K562 (cell line): Measurements from ENCODE around the gene SLC1A4. TPM values are rescaled to one million over a fixed set of nuclear protein-coding genes. Genes with fewer than 3 reads are reported as not detected.

ENCODE experiments used
- ATAC-seq: fragments of 200-7000 bp; cut with Tn5 transposase; 3 replicates; pipeline ENCODE4 v1.9.1; 2020; ENCODE audit warnings: moderate library complexity
- BruUV-seq: library from RNA; stranded (reverse); fragments of 400-500 nt; replicated peaks from 2 replicates; lab custom pipeline; 2021; lab: Mats Ljungman, UMichigan
- CTCF ChIA-PET: fragments of 300-600 bp; formaldehyde crosslinking; extraction: SDS; loops from one replicate; lab custom pipeline; 2021; ENCODE audit warnings: low intra/inter-chr PET ratio; lab: Yijun Ruan, JAX
- POLR2A ChIA-PET: fragments of 300-600, 350-650 bp; sonication (Branson Sonifier 250); formaldehyde crosslinking; extraction: SDS; loops from one replicate; lab custom pipeline; 2021; ENCODE audit warnings: antibody characterized with exemption, inconsistent platforms; lab: Yijun Ruan, JAX
- DNase-seq, 4 experiments: peaks; one replicate each; pipeline versions ENCODE4 v3.0.0 to v3.0.0-alpha.2; 2011 to 2018; ENCODE audit warnings: low spot score in 3 of 4, mixed read lengths in 3 of 4; ENCODE audit errors: extremely low read depth in 1 of 4
- FAIRE-seq: peaks from 2 replicates; lab custom pipeline; 2011; peaks lifted over from hg19 to GRCh38; lab: Jason Lieb, UNC
- H2AFZ ChIP-seq: 2 replicates; pipeline ENCODE4 v1.6.0; 2011; ENCODE audit warnings: low read depth, low read length, control low read depth, inconsistent platforms
- H3K27ac ChIP-seq: fragments of 200-600 bp; 3 replicates; pipeline ENCODE4 v1.8.0; 2011; ENCODE audit warnings: low read depth, mild to moderate bottlenecking, control low read depth, inconsistent platforms, low read length, moderate library complexity, mixed read lengths; ENCODE audit errors: extremely low read depth
- H3K27me3 ChIP-seq, 2 experiments: fragments of 300-600 bp in 1 of 2; 2 replicates in 1 of 2; 3 replicates in 1 of 2; pipeline versions ENCODE4 v1.6.0 to v1.8.0; 2011; ENCODE audit warnings: inconsistent platforms in 2 of 2, low read length in 2 of 2, mild to moderate bottlenecking in 1 of 2, mixed read lengths in 1 of 2, moderate library complexity in 1 of 2; ENCODE audit not compliant: control insufficient read depth in 2 of 2, insufficient read depth in 2 of 2
- H3K36me3 ChIP-seq: fragments of 300-600 bp; 3 replicates; pipeline ENCODE4 v1.8.0; 2011; ENCODE audit warnings: mild to moderate bottlenecking, low read length, inconsistent platforms; ENCODE audit not compliant: control insufficient read depth, insufficient read depth
- H3K4me1 ChIP-seq, 2 experiments: fragments of 200-600 bp in 1 of 2; replicated peaks in 1 of 2; 2 replicates in 1 of 2; 3 replicates in 1 of 2; pipeline versions ENCODE4 v1.5.1 to v1.8.0; 2011; ENCODE audit warnings: inconsistent platforms in 2 of 2, low read length in 2 of 2, mild to moderate bottlenecking in 1 of 2, mixed read lengths in 1 of 2, moderate library complexity in 1 of 2; ENCODE audit not compliant: control insufficient read depth in 2 of 2, insufficient read depth in 2 of 2
- H3K4me2 ChIP-seq: 2 replicates; pipeline ENCODE4 v1.6.1; 2011; ENCODE audit warnings: low read length, control low read depth, inconsistent platforms, mixed read lengths; ENCODE audit not compliant: insufficient read depth
- H3K4me3 ChIP-seq: fragments of 200-600 bp; sonication (generic), shearing (Covaris generic); 2 replicates; pipeline ENCODE4 v1.5.1; 2016; ENCODE audit warnings: control low read depth, inconsistent platforms
- H3K79me2 ChIP-seq: fragments of 200-600 bp; 3 replicates; pipeline ENCODE4 v1.8.0; 2011; ENCODE audit warnings: low read length, inconsistent platforms; ENCODE audit not compliant: control insufficient read depth, insufficient read depth
- H3K9ac ChIP-seq, 2 experiments: 2 replicates each; pipeline versions ENCODE4 v1.6.0 to v1.6.1; 2011; ENCODE audit warnings: low read depth in 2 of 2, low read length in 2 of 2, control low read depth in 1 of 2, inconsistent platforms in 1 of 2, mild to moderate bottlenecking in 1 of 2, mixed read lengths in 1 of 2; ENCODE audit not compliant: insufficient read depth in 1 of 2
- H3K9me1 ChIP-seq: one replicate; pipeline ENCODE4 v1.6.0; 2011; ENCODE audit warnings: inconsistent platforms, mild to moderate bottlenecking, low read length, moderate library complexity; ENCODE audit not compliant: control insufficient read depth, insufficient read depth
- H3K9me3 ChIP-seq: replicated peaks from 2 replicates; pipeline ENCODE4 v1.5.1; 2011; ENCODE audit warnings: low read depth, low read length, inconsistent platforms; ENCODE audit not compliant: control insufficient read depth, insufficient read depth
- H4K20me1 ChIP-seq: replicated peaks from 2 replicates; pipeline ENCODE4 v1.6.1; 2011; ENCODE audit warnings: low read length, inconsistent platforms, mixed read lengths; ENCODE audit not compliant: control insufficient read depth, insufficient read depth
- ATF2 ChIP-seq: sonication (generic); formaldehyde crosslinking; IDR thresholded peaks from 2 replicates; pipeline ENCODE4 v1.8.1; 2022; ENCODE audit warnings: missing genetic modification reagents
- CHCHD3 ChIP-seq: fragments of 250-450 bp; sonication (Bioruptor Pico); IDR thresholded peaks from 2 replicates; pipeline ENCODE4 v2.1.2; 2022; ENCODE audit warnings: mild to moderate bottlenecking
- ELF4 ChIP-seq: fragments of 450-650 bp; formaldehyde crosslinking; IDR thresholded peaks from 2 replicates; pipeline ENCODE4 v1.4.0; 2022; ENCODE audit warnings: missing genetic modification characterization
- EP300 ChIP-seq: IDR thresholded peaks from 2 replicates; pipeline ENCODE4 v1.6.1; 2012; ENCODE audit warnings: low read length, improper control_type of control experiment
- FOSL1 ChIP-seq: fragments of 200-800 bp; sonication (Bioruptor generic); conservative IDR thresholded peaks from 2 replicates; pipeline ENCODE4 v1.6.1; 2016; ENCODE audit warnings: missing genetic modification characterization, missing compliant biosample characterization
- GTF2A2 ChIP-seq: IDR thresholded peaks from 2 replicates; pipeline ENCODE4 v1.6.1; 2016; ENCODE audit warnings: mild to moderate bottlenecking, missing genetic modification characterization, missing compliant biosample characterization
- GTF2E2 ChIP-seq: fragments of 200-800 bp; sonication (Bioruptor generic); IDR thresholded peaks from 2 replicates; pipeline ENCODE4 v1.6.1; 2016; ENCODE audit warnings: missing genetic modification characterization, missing compliant biosample characterization
- HNRNPK ChIP-seq: fragments of 200-400 bp; formaldehyde crosslinking; IDR thresholded peaks from one replicate; pipeline ENCODE4 v1.6.1; 2018; ENCODE audit warnings: mild to moderate bottlenecking, low read depth, low read length; ENCODE audit not compliant: poor library complexity, severe bottlenecking
- NCOA2 ChIP-seq, 2 experiments: fragments of 450-650 bp; IDR thresholded peaks; 2 replicates each; pipeline ENCODE4 v1.6.1; 2018; ENCODE audit warnings: mild to moderate bottlenecking in 2 of 2, moderate library complexity in 1 of 2; ENCODE audit not compliant: partially characterized antibody in 2 of 2
- POLR2A ChIP-seq: fragments of 450-650 bp; conservative IDR thresholded peaks from 2 replicates; pipeline ENCODE4 v1.6.1; 2016
- STAT5B ChIP-seq: fragments of 250-450 bp; sonication (Bioruptor Pico); IDR thresholded peaks from 2 replicates; pipeline ENCODE4 v1.8.0; 2021; ENCODE audit warnings: mild to moderate bottlenecking, inconsistent platforms
- ZBED1 ChIP-seq: IDR thresholded peaks from 2 replicates; pipeline ENCODE4 v1.6.1; 2014
- ZBTB8A ChIP-seq: fragments of 450-650 bp; IDR thresholded peaks from 2 replicates; pipeline ENCODE4 v1.6.1; 2018; ENCODE audit warnings: mild to moderate bottlenecking, moderate library complexity; ENCODE audit not compliant: partially characterized antibody
- ZNF274 ChIP-seq: IDR thresholded peaks from 2 replicates; pipeline ENCODE4 v1.6.1; 2011; ENCODE audit warnings: low read depth, mild to moderate bottlenecking, low read length, moderate library complexity, borderline replicate concordance
- ZNF57 ChIP-seq: fragments of 450-650 bp; formaldehyde crosslinking; IDR thresholded peaks from 2 replicates; pipeline ENCODE4 v1.4.0; 2020; ENCODE audit warnings: mild to moderate bottlenecking, moderate library complexity
- ZNF707 ChIP-seq: fragments of 250-450 bp; sonication (Bioruptor Pico); conservative IDR thresholded peaks from 2 replicates; pipeline ENCODE4 v1.8.0; 2022; ENCODE audit warnings: inconsistent platforms, mild to moderate bottlenecking, moderate library complexity
- ZNF717 ChIP-seq: fragments of 250-450 bp; sonication (Bioruptor Pico); IDR thresholded peaks from 2 replicates; pipeline ENCODE4 v1.5.0; 2021
- WGBS: fragments of 100-300 bp; shearing (Covaris generic); methylation state at CpG from one replicate; pipeline ENCODE4 v1.1.6; 2016; ENCODE audit warnings: low coverage, mixed read lengths; ENCODE audit not compliant: insufficient coverage; ENCODE audit errors: missing lambda C conversion rate; 5-methylcytosine and 5-hydroxymethylcytosine counted together
- in situ Hi-C: fragments of 300-500 bp; cut with MboI; formaldehyde crosslinking; loops from 4 replicates; pipeline ENCODE4 v1.15.0; 2018; ENCODE audit warnings: inconsistent platforms, mixed read lengths
- intact Hi-C: fragments of 100-400 bp; cut with micrococcal nuclease; formaldehyde crosslinking; loops from 2 replicates; pipeline ENCODE4 v1.14.2; 2022
- polyA plus RNA-seq, 8 experiments: library from polyadenylated mRNA; depleted of rRNA in 4 of 8; stranded (reverse) in 5 of 8; unstranded in 3 of 8; fragments of >200 nt; fragmentation: Nextera tagmentation in 2 of 8; fragmentation: Illumina TruSeq in 1 of 8; extraction: Ambion mirVana in 2 of 8; extraction: Trizol in 1 of 8; gene quantifications; 2 replicates each; pipeline versions ENCODE4 v1.2.1 to v1.2.3, GENCODE V29; 2011 to 2014; ENCODE audit warnings: inconsistent platforms in 1 of 8, missing spikeins in 1 of 8
- total RNA-seq, 7 experiments: library from RNA; depleted of rRNA in 6 of 7; stranded (reverse); fragments of >200 nt in 6 of 7; fragmentation: Illumina TruSeq in 2 of 7; extraction: Trizol in 2 of 7; gene quantifications; 2 replicates each; pipeline versions ENCODE4 v1.2.1 to v1.2.3, GENCODE V29; 2011 to 2021; ENCODE audit warnings: low replicate concordance in 1 of 7
- TF ChIP-seq, protein P1 (sequence below): fragments of 200-800 bp; sonication (Bioruptor generic); IDR thresholded peaks from 2 replicates; pipeline ENCODE4 v1.6.1; 2017; ENCODE audit warnings: missing genetic modification characterization, missing compliant biosample characterization

SLC1A4 gene
- total and polyA plus RNA-seq, 9 of the 15 experiments (the other 6 are each of a cell fraction or from before 2014, with no cell fraction given): 4.4 to 24.0 (median 10.9) TPM

GRCh38 chr2:64966839-64967238 is 22.4 kb upstream of the SLC1A4 start:
- ChIA-PET POLR2A (interaction anchor here (0.6 kb wide), 2 partner anchors 204 to 264 kb away, joined by 3 read pairs; no protein-coding TSS in a partner anchor), CTCF (no interaction called here)
- Histone ChIP-seq H3K79me2 (no peaks in the 10 kb centered on the region), H4K20me1 (no peaks in the 10 kb centered on the region), H3K27ac (no peak overlapping the region), H3K4me1 (no peaks in the 10 kb centered on the region), H3K4me2 (no peak overlapping the region), H3K9me3 (no peaks in the 10 kb centered on the region), H3K36me3 (no peaks in the 10 kb centered on the region), H3K9me1 (no peaks in the 10 kb centered on the region), H3K9ac (no peak overlapping the region), H3K4me3 (no peak overlapping the region), H2AFZ (no peak overlapping the region), H3K27me3 (peaks cover 22 to 23% of the 10 kb centered on the region in 2 experiments)
- in situ Hi-C loops: no loop called here
- TF ChIP-seq ZBED1 (no peak), ZNF707 (CRISPR knock-in tag) (no peak), ATF2 (CRISPR knock-in tag) (no peak), NCOA2 (IDR thresholded peaks at IDR 0.05; ENCODE audit: partially characterized antibody in 2 of 2) (no peak), EP300 (no peak), ZBTB8A (no peak), HNRNPK (no peak), ZNF717 (CRISPR knock-in tag) (no peak), FOSL1 (tag) (no peak), STAT5B (CRISPR knock-in tag) (no peak), POLR2A (no peak), GTF2E2 (tag) (no peak), CHCHD3 (CRISPR knock-in tag) (no peak), GTF2A2 (tag) (no peak), ELF4 (CRISPR knock-in tag) (no peak), ZNF274 (no peak), ZNF57 (CRISPR knock-in tag) (no peak)
- TF ChIP-seq, protein P1, sequence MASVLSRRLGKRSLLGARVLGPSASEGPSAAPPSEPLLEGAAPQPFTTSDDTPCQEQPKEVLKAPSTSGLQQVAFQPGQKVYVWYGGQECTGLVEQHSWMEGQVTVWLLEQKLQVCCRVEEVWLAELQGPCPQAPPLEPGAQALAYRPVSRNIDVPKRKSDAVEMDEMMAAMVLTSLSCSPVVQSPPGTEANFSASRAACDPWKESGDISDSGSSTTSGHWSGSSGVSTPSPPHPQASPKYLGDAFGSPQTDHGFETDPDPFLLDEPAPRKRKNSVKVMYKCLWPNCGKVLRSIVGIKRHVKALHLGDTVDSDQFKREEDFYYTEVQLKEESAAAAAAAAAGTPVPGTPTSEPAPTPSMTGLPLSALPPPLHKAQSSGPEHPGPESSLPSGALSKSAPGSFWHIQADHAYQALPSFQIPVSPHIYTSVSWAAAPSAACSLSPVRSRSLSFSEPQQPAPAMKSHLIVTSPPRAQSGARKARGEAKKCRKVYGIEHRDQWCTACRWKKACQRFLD (CRISPR knock-in tag): no peak
- 10% methylated on average over 7 of the region's 7 CpGs for WGBS
- no peak for FAIRE-seq
- intact Hi-C loops: no loop called here
- DNase-seq: no peak
- no peak for ATAC-seq
- no TSS peak for BruUV-seq
